WTC11 (cell line): ENCODE measurements around the gene ALG1L2.
"Not testable (repeated sequence)": the region's sequence is repeated elsewhere in the genome, so short reads cannot be mapped to it uniquely, and the experiment has no call there.

ENCODE experiments used
- CTCF ChIP-seq: fragments of 200-600 bp; IDR thresholded peaks from 2 replicates; pipeline ENCODE4 v1.8.0; 2022; ENCODE audit warnings: antibody characterized with exemption
- EMX1 ChIP-seq: fragments of 250-450 bp; sonication (Bioruptor Pico); IDR thresholded peaks from 2 replicates; pipeline ENCODE4 v1.8.0; 2021; ENCODE audit warnings: mild to moderate bottlenecking
- HMGXB4 ChIP-seq: sonication (generic); formaldehyde crosslinking; IDR thresholded peaks from 2 replicates; pipeline ENCODE4 v1.8.1; 2023; ENCODE audit warnings: mild to moderate bottlenecking, moderate library complexity, missing genetic modification reagents
- SP1 ChIP-seq: sonication (generic); formaldehyde crosslinking; conservative IDR thresholded peaks from 2 replicates; pipeline ENCODE4 v1.8.1; 2022; ENCODE audit warnings: missing genetic modification reagents
- ZNF121 ChIP-seq: sonication (generic); formaldehyde crosslinking; IDR thresholded peaks from 2 replicates; pipeline ENCODE4 v1.8.0; 2023; ENCODE audit warnings: missing genetic modification reagents
- ZNF138 ChIP-seq: sonication (generic); formaldehyde crosslinking; conservative IDR thresholded peaks from 2 replicates; pipeline ENCODE4 v1.8.1; 2022; ENCODE audit warnings: mild to moderate bottlenecking, moderate library complexity, missing genetic modification reagents
- TF ChIP-seq, protein P1 (sequence below): sonication (generic); formaldehyde crosslinking; IDR thresholded peaks from 2 replicates; pipeline ENCODE4 v1.8.0; 2022; ENCODE audit warnings: mild to moderate bottlenecking, missing genetic modification reagents

DNA sequence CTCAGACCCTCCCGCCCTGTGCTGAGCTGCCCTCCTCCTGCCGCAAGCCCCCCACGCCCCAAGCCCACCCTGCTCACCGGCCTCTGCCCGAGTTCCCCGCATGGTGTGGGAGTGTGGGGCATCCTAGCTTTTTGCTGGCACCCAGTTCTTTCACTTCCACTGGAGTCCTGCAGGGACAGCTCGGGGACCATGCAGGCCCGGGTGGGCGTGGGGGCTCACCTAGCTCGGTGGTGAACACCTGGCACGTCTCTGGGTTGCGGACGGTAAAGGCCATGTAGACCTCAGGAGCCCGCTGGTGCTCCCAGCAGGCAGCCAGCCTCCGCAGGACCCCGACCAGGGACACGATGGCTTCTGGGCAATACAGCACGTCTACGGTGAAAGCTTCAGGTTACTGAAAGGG is 20.9 kb downstream of the ALG1L2 start:
- not testable (repeated sequence) for TF ChIP-seq SP1; HMGXB4; ZNF121; EMX1 (CRISPR knock-in tag); CTCF; ZNF138 (CRISPR knock-in tag)
- TF ChIP-seq, protein P1, sequence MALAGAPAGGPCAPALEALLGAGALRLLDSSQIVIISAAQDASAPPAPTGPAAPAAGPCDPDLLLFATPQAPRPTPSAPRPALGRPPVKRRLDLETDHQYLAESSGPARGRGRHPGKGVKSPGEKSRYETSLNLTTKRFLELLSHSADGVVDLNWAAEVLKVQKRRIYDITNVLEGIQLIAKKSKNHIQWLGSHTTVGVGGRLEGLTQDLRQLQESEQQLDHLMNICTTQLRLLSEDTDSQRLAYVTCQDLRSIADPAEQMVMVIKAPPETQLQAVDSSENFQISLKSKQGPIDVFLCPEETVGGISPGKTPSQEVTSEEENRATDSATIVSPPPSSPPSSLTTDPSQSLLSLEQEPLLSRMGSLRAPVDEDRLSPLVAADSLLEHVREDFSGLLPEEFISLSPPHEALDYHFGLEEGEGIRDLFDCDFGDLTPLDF (CRISPR knock-in tag): not testable (repeated sequence)
